Endometrial microvascular endothelial cells (primary cell): ENCODE results near the gene LIPG. TPM values are rescaled to one million over a fixed set of nuclear protein-coding genes. Genes with fewer than 3 reads are reported as not detected.

Experiments used
- total RNA-seq: library from RNA; depleted of rRNA; stranded (reverse); fragments of >200 nt; gene quantifications from one replicate; pipeline ENCODE4 v1.2.3, GENCODE V29; 2015; ENCODE audit errors: inconsistent ontology term

LIPG gene
- total RNA-seq, 1 donor from 2014 or later: 80.7 TPM

Other genes starting within 250 kb of the LIPG start
- gene DYM, start 101.4 kb upstream of the LIPG start, total RNA-seq: 89.2 TPM
- 27.8 TPM for gene C18orf32, start 74.8 kb upstream of the LIPG start, total RNA-seq
- gene RPL17, start 69.6 kb upstream of the LIPG start, total RNA-seq: 2,040 TPM